ENCODE measurements around the gene NHS. TPM values are rescaled to one million over a fixed set of nuclear protein-coding genes. Genes with fewer than 3 reads are reported as not detected.

The NHS gene
- total RNA-seq, 1 experiment from 2014 or later: 5.7 TPM

GRCh38 chrX:17750436-17750835, 375.4 kb downstream of the NHS start:
- H3K27ac ChIP-seq (ENCODE audit: low read depth, low read length): no peak overlapping the region
- H3K36me3 ChIP-seq (ENCODE audit: control insufficient read depth in 1 of 2, insufficient read depth in 2 of 2, low read length in 2 of 2): no peaks in the 10 kb centered on the region; a peak in 1 of 4 replicates
- no peaks in the 10 kb centered on the region for H3K9me3 ChIP-seq (ENCODE audit: control insufficient read depth in 1 of 2, insufficient read depth in 1 of 2, low read depth in 1 of 2, low read length in 2 of 2)
- H3K27me3 ChIP-seq (ENCODE audit: insufficient read depth, low read length): no peaks in the 10 kb centered on the region
- ATAC-seq: no peak
- H3K4me1 ChIP-seq (ENCODE audit: control insufficient read depth in 1 of 2, insufficient read depth in 2 of 2, low read length in 2 of 2): no peaks in the 10 kb centered on the region
- H3K9ac ChIP-seq (ENCODE audit: low read length): no peak overlapping the region
- TF ChIP-seq SP1 (IDR thresholded peaks at IDR 0.05; ENCODE audit: low read depth) (no peak), SIN3A (IDR thresholded peaks at IDR 0.05; ENCODE audit: low read depth) (no peak), ZNF274 (IDR thresholded peaks at IDR 0.05; ENCODE audit: low read depth, low read length) (no peak), ZFX (IDR thresholded peaks at IDR 0.05) (no peak), TCF7L2 (IDR thresholded peaks at IDR 0.05; ENCODE audit: borderline replicate concordance, extremely low read depth, insufficient read depth, insufficient read length) (no peak)
- intact Hi-C loops (cut with micrococcal nuclease): no loop called here
- no peak for DNase-seq (ENCODE audit: low read depth, low spot score)
- CTCF ChIA-PET: no interaction called here
- RAD21 ChIA-PET (ENCODE audit: low non-redundant PET in 1 of 2, low total read pairs in 2 of 2, uncharacterized antibody in 2 of 2, unreplicated experiment in 2 of 2): no interaction called here
- no peaks in the 10 kb centered on the region for H3K79me2 ChIP-seq (ENCODE audit: insufficient read depth, low read length)
- no peaks in the 10 kb centered on the region for H4K20me1 ChIP-seq (ENCODE audit: insufficient read depth)
- H3K4me3 ChIP-seq (replicated peaks in 1 of 2; ENCODE audit: low read depth in 1 of 2, low read length in 2 of 2): no peak overlapping the region
- no peak overlapping the region for H2AFZ ChIP-seq (ENCODE audit: low read depth, low read length, poor library complexity, severe bottlenecking)
- BruUV-seq (replicated peaks): no TSS peak
- H3K4me2 ChIP-seq (ENCODE audit: low read length): no peak overlapping the region
- POLR2A ChIA-PET: interaction anchor here (0.5 kb wide), 1 partner anchor 13 kb away, joined by 3 read pairs; the partner anchor contains the start of gene SCML1
- no peaks in the 10 kb centered on the region for H3K9me2 ChIP-seq (ENCODE audit: insufficient read depth)

GRCh38 chrX:17758382-17758781, 383.4 kb downstream of the NHS start:
- H3K9me3 ChIP-seq (ENCODE audit: control insufficient read depth in 1 of 2, insufficient read depth in 1 of 2, low read depth in 1 of 2, low read length in 2 of 2): no peaks in the 10 kb centered on the region
- no peaks in the 10 kb centered on the region for H3K27me3 ChIP-seq (ENCODE audit: insufficient read depth, low read length)
- H3K4me2 ChIP-seq (ENCODE audit: low read length): no peak overlapping the region
- H3K9ac ChIP-seq (ENCODE audit: low read length): no peak overlapping the region
- ChIA-PET POLR2A (no interaction called here), CTCF (no interaction called here), RAD21 (ENCODE audit: low non-redundant PET in 1 of 2, low total read pairs in 2 of 2, uncharacterized antibody in 2 of 2, unreplicated experiment in 2 of 2) (no interaction called here)
- no peak overlapping the region for H3K27ac ChIP-seq (ENCODE audit: low read depth, low read length)
- no TSS peak for BruUV-seq (replicated peaks)
- no peak overlapping the region for H3K4me3 ChIP-seq (replicated peaks in 1 of 2; ENCODE audit: low read depth in 1 of 2, low read length in 2 of 2)
- ATAC-seq (no peak), DNase-seq (ENCODE audit: low read depth, low spot score) (no peak)
- no peaks in the 10 kb centered on the region for H4K20me1 ChIP-seq (ENCODE audit: insufficient read depth)
- H3K79me2 ChIP-seq (ENCODE audit: insufficient read depth, low read length): no peaks in the 10 kb centered on the region
- no peak overlapping the region for H2AFZ ChIP-seq (ENCODE audit: low read depth, low read length, poor library complexity, severe bottlenecking)
- no peaks in the 10 kb centered on the region for H3K4me1 ChIP-seq (ENCODE audit: control insufficient read depth in 1 of 2, insufficient read depth in 2 of 2, low read length in 2 of 2)
- intact Hi-C loops (cut with micrococcal nuclease): no loop called here
- no peaks in the 10 kb centered on the region; a peak in 1 of 4 replicates for H3K36me3 ChIP-seq (ENCODE audit: control insufficient read depth in 1 of 2, insufficient read depth in 2 of 2, low read length in 2 of 2)
- TF ChIP-seq, protein P1, sequence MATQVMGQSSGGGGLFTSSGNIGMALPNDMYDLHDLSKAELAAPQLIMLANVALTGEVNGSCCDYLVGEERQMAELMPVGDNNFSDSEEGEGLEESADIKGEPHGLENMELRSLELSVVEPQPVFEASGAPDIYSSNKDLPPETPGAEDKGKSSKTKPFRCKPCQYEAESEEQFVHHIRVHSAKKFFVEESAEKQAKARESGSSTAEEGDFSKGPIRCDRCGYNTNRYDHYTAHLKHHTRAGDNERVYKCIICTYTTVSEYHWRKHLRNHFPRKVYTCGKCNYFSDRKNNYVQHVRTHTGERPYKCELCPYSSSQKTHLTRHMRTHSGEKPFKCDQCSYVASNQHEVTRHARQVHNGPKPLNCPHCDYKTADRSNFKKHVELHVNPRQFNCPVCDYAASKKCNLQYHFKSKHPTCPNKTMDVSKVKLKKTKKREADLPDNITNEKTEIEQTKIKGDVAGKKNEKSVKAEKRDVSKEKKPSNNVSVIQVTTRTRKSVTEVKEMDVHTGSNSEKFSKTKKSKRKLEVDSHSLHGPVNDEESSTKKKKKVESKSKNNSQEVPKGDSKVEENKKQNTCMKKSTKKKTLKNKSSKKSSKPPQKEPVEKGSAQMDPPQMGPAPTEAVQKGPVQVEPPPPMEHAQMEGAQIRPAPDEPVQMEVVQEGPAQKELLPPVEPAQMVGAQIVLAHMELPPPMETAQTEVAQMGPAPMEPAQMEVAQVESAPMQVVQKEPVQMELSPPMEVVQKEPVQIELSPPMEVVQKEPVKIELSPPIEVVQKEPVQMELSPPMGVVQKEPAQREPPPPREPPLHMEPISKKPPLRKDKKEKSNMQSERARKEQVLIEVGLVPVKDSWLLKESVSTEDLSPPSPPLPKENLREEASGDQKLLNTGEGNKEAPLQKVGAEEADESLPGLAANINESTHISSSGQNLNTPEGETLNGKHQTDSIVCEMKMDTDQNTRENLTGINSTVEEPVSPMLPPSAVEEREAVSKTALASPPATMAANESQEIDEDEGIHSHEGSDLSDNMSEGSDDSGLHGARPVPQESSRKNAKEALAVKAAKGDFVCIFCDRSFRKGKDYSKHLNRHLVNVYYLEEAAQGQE (IDR thresholded peaks at IDR 0.05; ENCODE audit: low read depth): no peak
- TF ChIP-seq, protein P2, sequence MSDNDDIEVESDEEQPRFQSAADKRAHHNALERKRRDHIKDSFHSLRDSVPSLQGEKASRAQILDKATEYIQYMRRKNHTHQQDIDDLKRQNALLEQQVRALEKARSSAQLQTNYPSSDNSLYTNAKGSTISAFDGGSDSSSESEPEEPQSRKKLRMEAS (IDR thresholded peaks at IDR 0.05): no peak
- TF ChIP-seq TCF7L2 (IDR thresholded peaks at IDR 0.05; ENCODE audit: borderline replicate concordance, extremely low read depth, insufficient read depth, insufficient read length) (no peak), EZH2phosphoT487 (IDR thresholded peaks at IDR 0.05; ENCODE audit: borderline replicate concordance) (no peak), CBX3 (IDR thresholded peaks at IDR 0.05; ENCODE audit: low read depth) (no peak), YY1 (IDR thresholded peaks at IDR 0.05; ENCODE audit: extremely low read depth, insufficient replicate concordance, low read depth, low read length) (no peak), ZNF274 (IDR thresholded peaks at IDR 0.05; ENCODE audit: low read depth, low read length) (no peak), POLR2A (IDR thresholded peaks at IDR 0.05; ENCODE audit: borderline replicate concordance, extremely low read depth, insufficient read depth, insufficient read length) (no peak), CTCF (IDR thresholded peaks at IDR 0.05 in 2 of 3, conservative IDR thresholded peaks at IDR 0.05 in 1 of 3; ENCODE audit: borderline replicate concordance in 1 of 3, insufficient read depth in 1 of 3, low read depth in 2 of 3, low read length in 2 of 3) (no peak), ELF1 (IDR thresholded peaks at IDR 0.05; ENCODE audit: borderline replicate concordance, low read depth) (no peak)
- H3K9me2 ChIP-seq (ENCODE audit: insufficient read depth): no peaks in the 10 kb centered on the region
